GM15510 (cell line): Measurements from ENCODE around the gene WIPF2.

Source experiments
- POLR2A ChIP-seq: IDR thresholded peaks from 3 replicates; pipeline ENCODE4 v1.6.1; 2011; ENCODE audit warnings: borderline replicate concordance; ENCODE audit not compliant: insufficient read length; ENCODE audit errors: extremely low read depth

Gene WIPF2

GRCh38 chr17:40319651-40320540 is 100.8 kb downstream of the WIPF2 start:
- no peak for TF ChIP-seq POLR2A

- no peak for TF ChIP-seq POLR2A
Observed at GRCh38 chr17:40320756-40321523, 101.8 kb downstream of the WIPF2 start.

DNA sequence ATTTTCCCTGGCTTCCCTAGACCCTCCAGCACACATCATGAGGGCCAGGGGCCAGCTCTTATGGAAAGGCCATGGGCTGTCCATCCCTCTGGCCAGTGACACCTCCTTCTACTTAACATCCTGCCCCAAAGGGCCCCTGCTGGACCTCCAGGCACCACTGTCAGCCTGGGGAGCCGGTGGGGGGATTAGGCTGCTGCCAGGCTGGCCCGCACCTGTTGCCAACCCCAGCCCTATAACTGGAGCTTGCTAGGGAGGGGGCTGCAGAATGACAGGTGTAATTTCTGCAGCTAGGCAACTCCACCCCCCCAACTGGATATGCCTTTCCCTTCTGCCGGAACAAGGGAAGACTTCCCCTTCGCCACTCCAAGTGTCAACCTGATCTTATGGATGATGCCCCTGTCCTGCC is 102.4 kb downstream of the WIPF2 start:
- TF ChIP-seq POLR2A: no peak

GRCh38 chr17:40321961-40322357 is 102.9 kb downstream of the WIPF2 start:
- TF ChIP-seq POLR2A: no peak

DNA sequence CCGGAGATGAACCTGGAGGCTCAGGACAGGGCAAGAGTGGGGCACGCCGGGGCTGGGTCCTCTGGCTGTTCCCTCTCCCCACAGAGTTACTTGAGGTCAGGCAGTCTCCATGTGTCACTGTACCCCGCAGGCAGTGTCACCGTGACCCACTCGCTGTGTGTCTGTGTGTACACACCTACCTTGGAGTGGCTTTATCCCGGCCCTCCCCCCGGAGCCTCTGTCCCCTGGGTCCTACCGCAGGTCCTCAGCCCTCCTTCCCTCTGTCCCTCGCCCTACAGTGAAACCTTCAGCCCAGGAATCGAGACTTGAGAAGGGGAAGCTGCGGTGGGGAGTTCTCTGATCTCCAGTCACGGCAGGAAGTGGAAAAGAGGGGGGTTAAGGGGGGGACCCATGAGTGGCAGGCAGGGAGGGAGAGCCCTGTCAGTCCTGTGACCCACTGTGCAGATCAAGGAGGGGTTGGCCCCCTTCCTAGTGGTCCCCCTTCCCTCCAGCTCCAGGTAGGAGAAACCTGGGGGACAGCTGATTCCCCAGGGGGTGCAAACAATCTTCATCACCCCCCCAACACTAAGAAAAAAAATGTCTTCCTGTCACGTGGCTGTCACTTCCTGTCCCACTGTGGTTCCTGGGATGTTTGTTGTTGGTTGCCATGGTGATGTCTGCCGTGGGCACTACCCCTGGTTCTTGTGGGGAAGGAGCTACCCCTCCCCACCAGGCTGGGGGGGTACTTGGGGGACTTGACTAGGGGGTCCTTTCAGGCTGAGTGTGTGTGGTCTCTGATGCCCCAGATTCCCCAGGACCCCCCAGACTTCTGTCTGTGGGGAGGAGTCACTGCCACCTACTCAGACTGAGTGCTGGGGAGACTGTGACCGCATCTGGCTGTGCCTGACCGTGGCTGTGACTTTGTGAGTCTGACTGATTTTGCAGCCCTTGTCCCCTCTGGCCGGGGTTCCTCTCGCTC is 103.5 kb downstream of the WIPF2 start:
- TF ChIP-seq POLR2A: peak; percentile 65

DNA sequence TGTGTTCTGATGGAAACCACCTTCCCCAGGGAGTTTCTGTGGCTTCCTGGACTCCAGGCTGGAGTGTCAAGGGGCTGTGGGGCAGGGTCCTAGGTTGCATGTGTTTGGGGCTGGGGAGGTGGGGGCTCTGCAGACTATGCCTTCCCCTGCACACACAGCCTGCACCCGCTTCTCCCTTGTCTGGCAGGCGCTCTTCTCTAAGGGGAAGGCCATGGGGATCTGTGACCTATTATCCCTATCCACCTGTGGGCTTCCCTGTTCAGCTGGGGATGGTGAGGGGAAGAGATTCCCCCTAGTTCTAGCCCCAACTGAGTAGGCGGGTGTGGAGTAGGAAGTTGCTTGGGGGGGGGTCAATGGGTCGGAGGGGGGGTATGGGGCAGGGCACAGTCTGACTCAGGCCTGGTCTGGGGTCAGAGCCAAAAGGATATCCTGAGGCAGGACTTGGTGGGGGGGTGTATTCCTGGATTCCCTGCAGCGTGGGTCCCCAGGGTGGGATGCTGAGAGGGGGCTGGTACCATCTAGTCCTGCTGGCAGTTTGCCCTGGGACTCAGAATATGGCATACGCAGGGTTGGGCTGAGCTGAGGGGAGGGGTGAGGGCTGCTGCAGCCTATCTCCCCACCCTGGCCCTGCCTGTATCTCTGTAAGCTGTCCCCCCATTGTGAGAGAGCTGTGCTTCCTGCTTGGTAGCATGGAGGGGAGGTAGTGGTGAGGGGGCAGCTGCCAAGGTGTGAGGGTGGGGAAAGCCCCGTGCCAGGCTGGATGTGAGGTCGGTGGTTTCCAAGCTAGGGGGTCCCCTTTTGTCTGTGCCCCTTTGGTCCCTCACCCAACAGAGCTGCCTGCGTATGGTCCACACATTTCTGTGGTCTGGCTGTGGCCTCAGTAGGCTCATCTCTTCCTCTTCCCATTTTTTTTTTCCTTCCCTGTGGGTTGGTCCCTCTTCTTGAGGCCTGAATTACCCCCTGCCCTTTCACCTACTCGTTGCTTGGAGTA is 104.6 kb downstream of the WIPF2 start:
- peak; percentile 12 for TF ChIP-seq POLR2A

DNA sequence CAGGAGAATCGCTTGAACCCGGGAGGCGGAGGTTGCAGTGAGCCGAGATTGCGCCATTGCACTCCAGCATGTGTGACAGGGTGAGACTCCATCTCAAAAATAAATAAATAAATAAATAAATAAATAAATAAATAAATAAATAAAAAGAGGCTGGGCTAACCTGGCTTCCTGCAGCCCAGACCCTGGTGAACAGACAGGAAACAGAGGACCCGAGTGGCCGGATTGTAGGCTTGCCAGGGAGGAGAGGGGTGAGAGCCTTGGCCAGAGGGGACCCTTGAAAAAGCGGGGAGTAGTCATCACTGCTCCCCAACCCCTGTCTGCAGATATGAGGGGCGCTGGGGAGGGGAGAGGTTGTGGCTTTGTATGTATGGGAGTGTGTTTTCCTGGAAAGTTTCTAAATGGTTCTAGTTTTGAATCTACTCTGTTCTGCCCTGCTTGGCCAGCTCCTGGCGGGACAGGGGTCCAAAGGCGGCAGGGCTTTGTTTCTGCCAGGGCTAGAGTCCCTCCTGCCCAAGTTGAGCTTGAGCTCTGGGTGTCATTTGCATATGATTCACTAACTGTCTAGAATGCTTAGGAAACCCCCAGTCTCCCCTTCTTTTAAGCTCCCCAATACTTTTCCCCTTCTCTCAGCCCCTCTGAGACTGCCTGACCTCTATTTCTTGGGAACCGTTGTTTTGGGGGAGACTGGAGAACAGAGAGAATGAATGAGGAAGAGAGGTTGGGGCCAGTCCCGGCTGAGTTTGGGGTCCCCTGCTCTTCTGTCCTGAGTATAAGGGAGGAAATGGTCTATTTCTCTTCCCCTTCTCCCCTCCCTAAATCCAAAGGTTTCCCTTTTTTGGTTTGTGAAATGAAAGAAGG is 106.3 kb downstream of the WIPF2 start:
- no peak for TF ChIP-seq POLR2A

DNA sequence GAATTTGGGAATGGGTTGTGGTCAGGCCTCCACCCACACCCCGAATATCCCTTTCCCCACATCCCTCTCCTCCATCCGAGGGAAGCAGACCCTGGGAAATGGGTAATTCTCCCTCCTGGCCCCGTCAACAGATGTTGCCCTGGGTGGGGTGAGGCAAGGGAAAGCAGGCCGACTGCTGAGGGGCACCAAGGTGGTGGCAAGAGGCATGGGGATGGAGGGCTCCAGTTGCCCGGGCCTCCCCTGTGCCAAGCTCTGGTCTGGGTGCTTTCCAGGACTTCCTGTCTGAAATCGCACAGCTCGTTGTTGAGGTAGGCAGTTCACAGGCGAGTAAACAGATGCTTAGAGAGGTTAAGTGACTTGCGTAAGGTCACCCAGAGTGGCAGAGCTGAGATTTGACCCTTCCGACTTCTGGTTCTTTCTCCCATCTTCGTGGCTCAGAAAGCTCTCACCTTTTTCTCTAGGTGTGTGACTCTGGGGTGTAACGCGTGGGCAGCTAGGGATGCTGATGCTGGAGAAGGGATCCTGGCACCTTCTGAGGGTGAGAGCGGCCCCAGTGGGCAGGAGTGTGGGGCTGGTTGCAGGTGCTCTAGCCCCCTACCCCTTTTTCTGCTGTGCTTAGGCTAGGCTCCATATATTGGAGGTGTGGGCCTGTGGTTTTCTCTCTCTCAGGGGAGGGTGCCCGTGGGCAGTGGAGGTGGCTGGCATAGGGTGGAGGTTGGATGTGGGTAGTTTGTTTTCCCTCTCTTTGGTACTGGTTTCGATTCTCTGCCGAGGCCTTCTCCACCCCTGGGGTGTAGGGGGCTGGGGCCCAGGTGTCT is 107.1 kb downstream of the WIPF2 start:
- no peak for TF ChIP-seq POLR2A

- no peak for TF ChIP-seq POLR2A
Observed at GRCh38 chr17:40326832-40327199, 107.7 kb downstream of the WIPF2 start.

- TF ChIP-seq POLR2A: no peak
Observed at GRCh38 chr17:40327244-40327729, 108.2 kb downstream of the WIPF2 start.

DNA sequence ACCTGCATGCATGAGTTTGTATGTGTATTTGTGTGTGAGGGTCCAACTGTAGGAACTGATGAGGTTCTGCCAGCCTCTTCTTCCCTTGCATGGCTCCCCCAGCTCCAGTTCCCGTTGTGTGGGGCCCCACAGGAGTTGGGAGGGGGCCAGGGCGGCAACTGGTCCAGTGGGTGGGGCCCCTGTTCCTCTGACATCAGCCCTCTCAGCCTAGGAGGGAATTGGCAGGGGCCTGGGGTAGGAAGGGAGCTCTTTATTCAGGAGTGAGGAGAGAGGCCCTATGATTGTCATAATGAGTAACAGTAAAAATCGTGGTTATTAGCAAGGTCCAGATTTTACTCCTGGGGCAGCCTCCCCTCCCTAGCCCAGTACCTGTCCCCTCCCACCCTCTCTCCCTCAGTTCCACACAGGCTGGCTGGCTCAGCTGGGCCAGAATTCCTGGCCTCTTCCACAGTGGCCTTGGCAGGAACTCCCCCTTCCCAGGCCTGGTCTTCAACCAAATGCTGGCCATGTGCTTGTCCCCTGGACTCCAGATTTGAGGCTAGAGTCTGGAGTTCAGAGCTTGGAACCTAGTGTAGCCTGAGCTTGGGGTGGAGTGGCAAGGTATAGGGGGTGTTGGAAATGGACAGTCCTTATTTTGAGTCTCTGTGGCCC is 108.8 kb downstream of the WIPF2 start:
- TF ChIP-seq POLR2A: no peak
